RWPE1 (cell line): ENCODE data around the gene ACTRT2.

ENCODE experiments used
- CTCF ChIA-PET: fragments of 350-600 bp; sonication (Branson Sonifier 250); formaldehyde crosslinking; extraction: SDS; loops from one replicate; lab custom pipeline; 2021; lab: Yijun Ruan, JAX
- POLR2A ChIA-PET: fragments of 400-600 bp; formaldehyde crosslinking; extraction: SDS; loops from one replicate; lab custom pipeline; 2020; ENCODE audit warnings: antibody characterized with exemption; ENCODE audit not compliant: low non-redundant PET; lab: Yijun Ruan, JAX
- DNase-seq: peaks from one replicate; pipeline ENCODE4 v3.0.0; 2012; ENCODE audit warnings: low spot score
- H3K27ac ChIP-seq: fragments of 450-650 bp; 2 replicates; pipeline ENCODE4 v1.5.1; 2017
- TF ChIP-seq, protein P1 (sequence below): fragments of 450-650 bp; conservative IDR thresholded peaks from 2 replicates; pipeline ENCODE4 v1.5.1; 2017; ENCODE audit warnings: low read depth, mild to moderate bottlenecking

The ACTRT2 gene

GRCh38 chr1:3021233-3021671 is at the start of gene ACTRT2:
TSS of gene ACTRT2 (plus strand) at chr1:3021467. CDS start at chr1:3021687, 220 bp downstream.
- H3K27ac ChIP-seq = no peak within 1 kb of the TSS
- no peak for DNase-seq
- ChIA-PET CTCF (no interaction called here), POLR2A (no interaction called here)
- TF ChIP-seq, protein P1, sequence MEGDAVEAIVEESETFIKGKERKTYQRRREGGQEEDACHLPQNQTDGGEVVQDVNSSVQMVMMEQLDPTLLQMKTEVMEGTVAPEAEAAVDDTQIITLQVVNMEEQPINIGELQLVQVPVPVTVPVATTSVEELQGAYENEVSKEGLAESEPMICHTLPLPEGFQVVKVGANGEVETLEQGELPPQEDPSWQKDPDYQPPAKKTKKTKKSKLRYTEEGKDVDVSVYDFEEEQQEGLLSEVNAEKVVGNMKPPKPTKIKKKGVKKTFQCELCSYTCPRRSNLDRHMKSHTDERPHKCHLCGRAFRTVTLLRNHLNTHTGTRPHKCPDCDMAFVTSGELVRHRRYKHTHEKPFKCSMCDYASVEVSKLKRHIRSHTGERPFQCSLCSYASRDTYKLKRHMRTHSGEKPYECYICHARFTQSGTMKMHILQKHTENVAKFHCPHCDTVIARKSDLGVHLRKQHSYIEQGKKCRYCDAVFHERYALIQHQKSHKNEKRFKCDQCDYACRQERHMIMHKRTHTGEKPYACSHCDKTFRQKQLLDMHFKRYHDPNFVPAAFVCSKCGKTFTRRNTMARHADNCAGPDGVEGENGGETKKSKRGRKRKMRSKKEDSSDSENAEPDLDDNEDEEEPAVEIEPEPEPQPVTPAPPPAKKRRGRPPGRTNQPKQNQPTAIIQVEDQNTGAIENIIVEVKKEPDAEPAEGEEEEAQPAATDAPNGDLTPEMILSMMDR = no peak

- ChIA-PET CTCF (no interaction called here), POLR2A (no interaction called here)
- no peak overlapping the region for H3K27ac ChIP-seq
- TF ChIP-seq, protein P1 = no peak
- no peak for DNase-seq
Observed at GRCh38 chr1:2971609-2972008, 49.7 kb upstream of the ACTRT2 start.

DNA sequence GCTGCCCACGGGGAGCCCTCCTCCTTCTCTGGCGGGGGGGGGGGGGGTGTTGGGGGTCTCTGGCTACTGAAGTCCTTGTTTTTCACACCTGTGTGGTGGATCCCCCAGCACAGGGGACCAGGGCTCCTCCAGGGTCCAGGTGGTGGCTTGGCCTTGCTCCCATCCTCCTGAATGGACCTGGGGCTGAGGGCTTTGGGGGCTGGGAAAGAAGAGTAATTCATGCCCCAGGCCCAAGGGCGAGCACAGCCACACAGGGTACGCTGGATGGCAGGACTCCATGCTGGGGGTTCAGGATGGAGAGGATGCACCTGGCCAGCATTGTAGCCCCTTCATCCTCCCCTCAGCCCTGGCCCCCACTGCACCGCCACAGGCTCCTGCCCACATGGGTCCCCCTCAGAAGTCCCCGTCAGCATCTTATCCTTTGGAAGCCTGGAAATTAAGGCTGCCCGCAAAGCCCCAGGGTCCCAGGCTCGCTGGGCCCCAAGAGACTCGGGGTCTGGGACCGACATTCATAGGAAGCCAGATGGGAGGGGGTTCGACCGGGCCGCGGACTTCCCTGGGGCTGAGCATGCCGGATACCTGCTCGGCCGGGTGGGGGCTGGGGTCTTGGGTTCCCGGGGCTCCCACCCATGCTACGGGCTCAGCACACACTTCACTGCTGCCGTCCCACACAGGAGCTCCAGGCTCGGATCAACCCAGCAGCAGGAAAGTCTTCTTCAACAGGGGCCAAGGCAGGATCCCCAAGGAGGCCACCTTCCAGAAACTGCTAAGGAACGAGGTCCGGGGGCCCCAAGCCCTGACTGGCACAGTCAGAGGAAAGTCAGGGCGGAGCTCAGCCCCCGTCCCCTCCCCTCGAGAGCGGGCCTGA is 49.0 kb upstream of the ACTRT2 start:
- ChIA-PET POLR2A (no interaction called here), CTCF (no interaction called here)
- no peak overlapping the region for H3K27ac ChIP-seq
- TF ChIP-seq, protein P1 = no peak
- DNase-seq = no peak

GRCh38 chr1:2972879-2973575 is 48.2 kb upstream of the ACTRT2 start:
- TF ChIP-seq, protein P1 = no peak
- CTCF ChIA-PET = no interaction called here
- H3K27ac ChIP-seq = no peak overlapping the region
- POLR2A ChIA-PET = no interaction called here
- no peak for DNase-seq

DNA sequence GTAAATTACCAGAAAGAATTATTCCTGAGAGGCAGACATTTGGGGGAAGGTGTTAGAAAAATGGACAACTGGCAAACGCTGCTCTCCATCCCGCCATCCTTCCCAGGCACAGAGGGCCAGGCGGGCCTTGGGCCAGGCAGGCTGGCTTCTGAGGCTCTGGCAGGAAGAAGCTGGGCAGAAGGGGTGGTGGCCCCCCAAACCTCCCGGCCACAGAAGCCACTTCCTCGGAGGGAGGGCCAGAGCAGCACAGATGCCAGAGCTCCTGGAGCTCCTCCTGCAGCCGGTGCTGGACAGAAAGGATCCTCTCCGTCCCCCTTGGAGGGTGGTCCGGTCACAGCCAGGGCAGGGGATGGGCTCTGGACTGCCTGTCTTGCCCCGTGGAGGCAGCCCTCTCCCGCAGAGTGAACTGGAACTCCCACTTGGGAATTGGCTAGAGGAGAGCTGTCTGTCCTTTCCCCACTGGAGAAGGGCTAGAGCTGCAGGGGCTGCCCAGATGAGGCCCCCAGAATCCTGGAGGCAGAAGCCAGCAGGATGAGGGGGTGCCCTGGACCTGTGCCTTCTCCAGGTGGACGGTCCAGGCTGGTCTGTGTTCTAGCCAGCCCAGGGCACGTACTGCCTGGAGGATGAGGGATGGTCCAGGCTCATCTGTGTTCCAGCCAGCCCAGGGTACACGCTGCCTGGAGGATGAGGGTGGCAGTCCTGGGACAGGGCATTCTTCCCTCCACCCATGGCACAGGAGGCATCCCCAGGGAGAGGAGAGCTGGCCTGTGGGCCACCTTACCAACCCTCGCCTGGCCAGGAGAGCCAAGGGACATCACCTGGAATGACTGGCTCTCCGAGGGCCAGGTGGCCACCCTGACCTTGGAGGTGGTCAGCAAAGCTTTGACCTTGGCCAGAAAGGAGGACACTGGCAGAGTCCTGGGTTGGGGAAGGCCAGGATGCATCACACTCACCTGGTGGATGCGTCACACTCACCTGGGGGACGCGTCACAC is 47.4 kb upstream of the ACTRT2 start:
- DNase-seq = no peak
- ChIA-PET POLR2A (no interaction called here), CTCF (interaction anchor here (0.6 kb wide), 1 partner anchor 682 kb away, joined by 3 read pairs; no protein-coding TSS in a partner anchor)
- H3K27ac ChIP-seq = no peak overlapping the region
- TF ChIP-seq, protein P1 = no peak
